ENCODE measurements around the gene PDE4A.

GRCh38 chr19:10393137-10393536 is 27.2 kb upstream of the PDE4A start:
- TF ChIP-seq, protein P1, sequence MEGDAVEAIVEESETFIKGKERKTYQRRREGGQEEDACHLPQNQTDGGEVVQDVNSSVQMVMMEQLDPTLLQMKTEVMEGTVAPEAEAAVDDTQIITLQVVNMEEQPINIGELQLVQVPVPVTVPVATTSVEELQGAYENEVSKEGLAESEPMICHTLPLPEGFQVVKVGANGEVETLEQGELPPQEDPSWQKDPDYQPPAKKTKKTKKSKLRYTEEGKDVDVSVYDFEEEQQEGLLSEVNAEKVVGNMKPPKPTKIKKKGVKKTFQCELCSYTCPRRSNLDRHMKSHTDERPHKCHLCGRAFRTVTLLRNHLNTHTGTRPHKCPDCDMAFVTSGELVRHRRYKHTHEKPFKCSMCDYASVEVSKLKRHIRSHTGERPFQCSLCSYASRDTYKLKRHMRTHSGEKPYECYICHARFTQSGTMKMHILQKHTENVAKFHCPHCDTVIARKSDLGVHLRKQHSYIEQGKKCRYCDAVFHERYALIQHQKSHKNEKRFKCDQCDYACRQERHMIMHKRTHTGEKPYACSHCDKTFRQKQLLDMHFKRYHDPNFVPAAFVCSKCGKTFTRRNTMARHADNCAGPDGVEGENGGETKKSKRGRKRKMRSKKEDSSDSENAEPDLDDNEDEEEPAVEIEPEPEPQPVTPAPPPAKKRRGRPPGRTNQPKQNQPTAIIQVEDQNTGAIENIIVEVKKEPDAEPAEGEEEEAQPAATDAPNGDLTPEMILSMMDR (IDR thresholded peaks at IDR 0.05) = no peak
- TF ChIP-seq POLR2A (IDR thresholded peaks at IDR 0.05) (no peak), EP300 (IDR thresholded peaks at IDR 0.05) (no peak)

Data from ovary (tissue), 3 donors.